Trophoblast cell (in vitro differentiated cells and primary cell): ENCODE measurements around the gene DISP3.

Experiments used
- DNase-seq, 2 donors: peaks; one replicate each; pipeline ENCODE4 v3.0.0-alpha.2; 2016
- H2AFZ ChIP-seq: 2 replicates; pipeline ENCODE4 v1.6.1; 2013; ENCODE audit warnings: low read length, moderate library complexity, mild to moderate bottlenecking; ENCODE audit not compliant: insufficient read depth, poor library complexity
- H2AK5ac ChIP-seq: 2 replicates; pipeline ENCODE4 v1.6.1; 2013; ENCODE audit warnings: mild to moderate bottlenecking, low read length
- H2BK120ac ChIP-seq: 2 replicates; pipeline ENCODE4 v1.6.1; 2013; ENCODE audit warnings: low read length, mild to moderate bottlenecking, moderate library complexity; ENCODE audit not compliant: insufficient read depth, poor library complexity
- H2BK12ac ChIP-seq: 2 replicates; pipeline ENCODE4 v1.6.1; 2013; ENCODE audit warnings: mild to moderate bottlenecking, low read length, moderate library complexity
- H2BK5ac ChIP-seq: 2 replicates; pipeline ENCODE4 v1.6.1; 2013; ENCODE audit warnings: low read length, low read depth, moderate library complexity, mild to moderate bottlenecking; ENCODE audit not compliant: poor library complexity
- H3K14ac ChIP-seq: 2 replicates; pipeline ENCODE4 v1.6.1; 2013; ENCODE audit warnings: mild to moderate bottlenecking, low read length
- H3K18ac ChIP-seq: 2 replicates; pipeline ENCODE4 v1.6.1; 2013; ENCODE audit warnings: mild to moderate bottlenecking, low read length
- H3K23ac ChIP-seq: 2 replicates; pipeline ENCODE4 v1.6.1; 2013; ENCODE audit warnings: low read length
- H3K27ac ChIP-seq: 2 replicates; pipeline ENCODE4 v1.5.1; 2013; ENCODE audit warnings: low read depth, mild to moderate bottlenecking, inconsistent platforms, low read length, moderate library complexity
- H3K27me3 ChIP-seq: 2 replicates; pipeline ENCODE4 v1.6.1; 2013; ENCODE audit warnings: inconsistent platforms, mild to moderate bottlenecking, low read length, moderate library complexity; ENCODE audit not compliant: insufficient read depth
- H3K36me3 ChIP-seq, 2 experiments: 1 replicate in 1 of 2; 2 replicates in 1 of 2; pipeline ENCODE4 v1.6.1; 2013; ENCODE audit warnings: low read length in 2 of 2, mild to moderate bottlenecking in 2 of 2, moderate library complexity in 1 of 2; ENCODE audit not compliant: insufficient read depth in 2 of 2, control insufficient read depth in 1 of 2
- H3K4ac ChIP-seq: 2 replicates; pipeline ENCODE4 v1.6.1; 2013; ENCODE audit warnings: low read depth, mild to moderate bottlenecking, low read length, moderate library complexity
- H3K4me1 ChIP-seq, 2 experiments: 1 replicate in 1 of 2; 2 replicates in 1 of 2; pipeline ENCODE4 v1.6.1; 2013; ENCODE audit warnings: low read length in 2 of 2, mild to moderate bottlenecking in 2 of 2, moderate library complexity in 1 of 2; ENCODE audit not compliant: insufficient read depth in 2 of 2, control insufficient read depth in 1 of 2
- H3K4me2 ChIP-seq: 2 replicates; pipeline ENCODE4 v1.6.1; 2013; ENCODE audit warnings: inconsistent platforms, mild to moderate bottlenecking, low read length, moderate library complexity
- H3K4me3 ChIP-seq: 2 replicates; pipeline ENCODE4 v1.5.1; 2013; ENCODE audit warnings: mild to moderate bottlenecking, low read depth, low read length, inconsistent platforms
- H3K79me1 ChIP-seq: one replicate; pipeline ENCODE4 v1.6.1; 2013; ENCODE audit warnings: low read length
- H3K79me2 ChIP-seq: 2 replicates; pipeline ENCODE4 v1.6.1; 2013; ENCODE audit warnings: low read length, mild to moderate bottlenecking; ENCODE audit not compliant: control insufficient read depth, insufficient read depth, poor library complexity
- H3K9ac ChIP-seq: 2 replicates; pipeline ENCODE4 v1.6.1; 2013; ENCODE audit warnings: mild to moderate bottlenecking, low read length
- H3K9me3 ChIP-seq: 2 replicates; pipeline ENCODE4 v1.6.1; 2013; ENCODE audit warnings: low read depth, mild to moderate bottlenecking, control low read depth, inconsistent platforms, low read length; ENCODE audit not compliant: insufficient read depth
- H4K12ac ChIP-seq: 2 replicates; pipeline ENCODE4 v1.6.1; 2013; ENCODE audit warnings: low read depth, mild to moderate bottlenecking, low read length, moderate library complexity
- H4K8ac ChIP-seq: 2 replicates; pipeline ENCODE4 v1.6.1; 2013; ENCODE audit warnings: low read depth, mild to moderate bottlenecking, low read length, moderate library complexity
- H4K91ac ChIP-seq: one replicate; pipeline ENCODE4 v1.6.1; 2013; ENCODE audit warnings: low read depth, mild to moderate bottlenecking, low read length, moderate library complexity
- WGBS: extraction: QIAGEN DNeasy Blood & Tissue Kit; methylation state at CpG from one replicate; pipeline ENCODE4 v1.1.7; 2013; ENCODE audit warnings: missing lambda C conversion rate; ENCODE audit not compliant: insufficient read length, insufficient coverage; ENCODE audit errors: extremely low coverage; 5-methylcytosine and 5-hydroxymethylcytosine counted together

Gene DISP3

GRCh38 chr1:11535761-11536572, 57.0 kb downstream of the DISP3 start:
- no CpG with 5 or more reads among the region's 33 CpGs for WGBS

DNA sequence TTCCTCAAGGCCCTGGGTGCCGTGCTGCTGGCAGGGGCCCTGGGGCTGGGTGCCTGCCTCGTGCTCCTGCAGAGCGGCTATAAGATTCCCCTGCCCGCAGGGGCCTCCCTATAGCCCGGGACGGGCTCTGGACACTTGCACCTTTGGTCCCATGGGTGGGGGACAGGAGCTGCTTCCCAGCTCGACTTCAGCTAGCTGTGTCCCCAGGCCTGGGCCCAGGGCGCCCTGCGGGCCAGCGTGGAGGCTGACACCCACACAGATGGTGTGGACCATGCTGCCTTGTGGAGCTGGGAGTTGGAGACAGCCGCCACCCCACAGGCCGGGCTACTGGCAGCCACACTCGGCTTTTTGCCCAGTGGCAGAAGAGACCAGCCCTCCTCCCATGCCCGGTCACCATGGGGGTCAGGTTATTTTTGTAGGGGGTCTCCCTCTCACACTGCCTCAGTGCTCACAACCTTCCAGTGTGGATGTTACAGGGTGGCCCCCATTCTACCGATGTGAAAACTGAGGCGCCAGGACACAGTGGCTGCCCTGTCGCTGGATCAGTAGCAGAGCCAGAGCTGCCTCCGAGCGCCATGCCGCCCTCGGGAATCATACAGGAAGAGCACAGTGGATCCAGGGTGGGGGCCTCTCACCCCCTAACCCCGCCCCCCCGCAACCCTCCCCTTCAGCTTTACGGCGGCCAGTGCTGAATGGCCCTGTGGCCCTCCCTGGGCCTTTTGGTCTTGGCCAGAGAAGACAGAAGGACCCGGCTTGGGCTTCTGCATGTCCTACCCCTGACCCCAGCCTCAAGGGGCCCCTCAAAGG, 57.8 kb downstream of the DISP3 start:
- H2BK5ac ChIP-seq = no peak overlapping the region
- no peak overlapping the region for H4K12ac ChIP-seq
- no CpG with 5 or more reads among the region's 26 CpGs for WGBS
- H4K91ac ChIP-seq = no peak overlapping the region
- H3K79me1 ChIP-seq = peaks cover 4% of the 10 kb centered on the region
- no peak overlapping the region for H2AFZ ChIP-seq
- no peak overlapping the region for H2BK12ac ChIP-seq
- H2AK5ac ChIP-seq = no peak overlapping the region
- H3K18ac ChIP-seq = no peak overlapping the region
- no peak overlapping the region for H2BK120ac ChIP-seq
- H3K4me2 ChIP-seq = no peak overlapping the region
- H3K27ac ChIP-seq = no peak overlapping the region
- H3K23ac ChIP-seq = no peak overlapping the region
- no peaks in the 10 kb centered on the region for H3K27me3 ChIP-seq
- H3K4ac ChIP-seq = no peak overlapping the region
- no peak overlapping the region for H3K14ac ChIP-seq
- no peaks in the 10 kb centered on the region for H3K36me3 ChIP-seq
- no peak for DNase-seq
- H3K79me2 ChIP-seq = peaks cover 2% of the 10 kb centered on the region
- H3K9ac ChIP-seq = no peak overlapping the region
- peaks cover 21 to 27% of the 10 kb centered on the region in 2 experiments for H3K4me1 ChIP-seq
- H3K9me3 ChIP-seq = no peaks in the 10 kb centered on the region
- no peak overlapping the region for H3K4me3 ChIP-seq
- H4K8ac ChIP-seq = no peak overlapping the region

More at GRCh38 chr1:11535761-11536572, 57.0 kb downstream of the DISP3 start:
- peak overlapping the region; percentile 29 for H4K91ac ChIP-seq
- no peak overlapping the region for H4K8ac ChIP-seq
- H4K12ac ChIP-seq = no peak overlapping the region
- no peak overlapping the region for H3K4me3 ChIP-seq
- no peak overlapping the region for H3K4me2 ChIP-seq
- peak overlapping the region; percentile 2 for H2BK12ac ChIP-seq
- H3K36me3 ChIP-seq = no peaks in the 10 kb centered on the region
- peaks cover 22 to 26% of the 10 kb centered on the region in 2 experiments for H3K4me1 ChIP-seq
- DNase-seq = peak in 1 of 2 donors; percentile 17
- H3K14ac ChIP-seq = no peak overlapping the region
- H2AFZ ChIP-seq = no peak overlapping the region
- no peak overlapping the region for H3K4ac ChIP-seq
- H2AK5ac ChIP-seq = no peak overlapping the region
- H3K18ac ChIP-seq = no peak overlapping the region
- no peaks in the 10 kb centered on the region for H3K9me3 ChIP-seq
- peaks cover 2% of the 10 kb centered on the region for H3K79me2 ChIP-seq
- H3K27me3 ChIP-seq = no peaks in the 10 kb centered on the region
- no peak overlapping the region for H2BK120ac ChIP-seq
- no peak overlapping the region for H3K9ac ChIP-seq
- no peak overlapping the region for H3K23ac ChIP-seq
- H2BK5ac ChIP-seq = no peak overlapping the region
- H3K27ac ChIP-seq = no peak overlapping the region
- H3K79me1 ChIP-seq = peaks cover 4% of the 10 kb centered on the region

DNA sequence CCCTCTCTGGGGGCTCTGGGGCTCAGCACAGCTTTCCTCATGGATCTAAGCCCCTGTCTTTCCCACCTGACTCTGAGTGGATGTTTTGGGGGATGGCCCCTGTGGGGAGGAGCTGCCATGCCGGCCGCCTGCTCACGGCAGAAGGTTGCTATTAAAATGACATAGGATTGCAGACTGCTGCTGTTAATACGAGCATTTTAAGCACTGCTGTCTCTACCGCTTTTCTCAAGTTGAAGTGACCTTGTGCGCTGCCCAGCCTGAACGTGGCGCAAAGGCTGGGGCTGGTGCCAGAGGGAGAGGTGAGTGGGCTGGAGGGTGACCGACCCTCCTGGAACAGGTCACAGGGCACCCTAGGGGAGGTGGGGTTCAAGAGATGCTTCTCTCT, 58.4 kb downstream of the DISP3 start:
- no peak overlapping the region for H3K4me2 ChIP-seq
- H3K4ac ChIP-seq = no peak overlapping the region
- no peak for DNase-seq
- no peaks in the 10 kb centered on the region for H3K9me3 ChIP-seq
- no CpG with 5 or more reads among the region's 9 CpGs for whole genome bisulfite sequencing
- no peak overlapping the region for H3K23ac ChIP-seq
- H2AFZ ChIP-seq = no peak overlapping the region
- no peaks in the 10 kb centered on the region for H3K27me3 ChIP-seq
- H3K79me2 ChIP-seq = peaks cover 2% of the 10 kb centered on the region
- H3K14ac ChIP-seq = no peak overlapping the region
- H4K91ac ChIP-seq = no peak overlapping the region
- peaks cover 21 to 27% of the 10 kb centered on the region in 2 experiments for H3K4me1 ChIP-seq
- no peak overlapping the region for H2BK12ac ChIP-seq
- no peak overlapping the region for H2BK120ac ChIP-seq
- peaks cover 4% of the 10 kb centered on the region for H3K79me1 ChIP-seq
- H2AK5ac ChIP-seq = no peak overlapping the region
- H3K36me3 ChIP-seq = no peaks in the 10 kb centered on the region
- H3K18ac ChIP-seq = no peak overlapping the region
- no peak overlapping the region for H2BK5ac ChIP-seq
- no peak overlapping the region for H3K27ac ChIP-seq
- H4K8ac ChIP-seq = no peak overlapping the region
- H3K4me3 ChIP-seq = no peak overlapping the region
- no peak overlapping the region for H3K9ac ChIP-seq
- no peak overlapping the region for H4K12ac ChIP-seq

DNA sequence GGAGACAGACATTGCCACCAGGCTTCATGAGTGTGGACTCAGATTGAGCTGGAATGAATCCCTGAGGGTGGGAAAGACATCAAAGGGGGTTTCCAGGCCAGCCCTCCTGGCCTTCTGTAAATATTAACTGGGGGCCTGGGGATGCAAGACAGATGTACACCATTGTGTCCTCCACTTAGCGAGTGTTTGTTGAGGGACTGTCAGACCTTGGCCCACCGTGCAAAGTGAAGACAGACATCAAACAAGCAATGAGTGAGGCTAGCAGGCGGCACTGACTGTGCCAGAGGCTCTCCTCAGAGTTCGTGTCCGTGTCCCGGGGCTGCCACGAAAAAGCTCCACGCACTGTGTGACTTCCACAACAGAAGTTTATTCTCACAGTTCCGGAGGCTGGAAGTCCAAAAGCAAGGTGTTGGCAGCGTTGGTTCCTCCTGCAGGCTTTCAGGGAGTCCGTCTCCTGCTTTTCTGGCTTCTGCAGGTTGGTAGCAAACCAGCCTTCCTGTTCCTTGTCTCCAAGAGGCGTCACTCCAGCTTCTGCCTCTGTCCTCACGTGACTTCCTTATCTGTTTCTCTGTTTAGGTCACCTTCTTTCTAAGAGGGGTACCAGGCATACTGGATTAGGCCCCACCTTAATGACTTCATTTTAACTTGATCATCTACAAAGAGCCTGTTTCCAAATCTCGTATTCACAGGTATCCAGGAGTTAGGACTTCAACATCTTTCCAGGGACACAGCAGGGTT, 59.1 kb downstream of the DISP3 start:
- Histone ChIP-seq H2AFZ (no peak overlapping the region), H3K4ac (no peak overlapping the region), H3K9ac (no peak overlapping the region), H4K12ac (no peak overlapping the region), H3K79me1 (peaks cover 4% of the 10 kb centered on the region), H3K79me2 (peaks cover 2% of the 10 kb centered on the region), H3K14ac (no peak overlapping the region), H3K36me3 (no peaks in the 10 kb centered on the region), H3K27ac (no peak overlapping the region), H3K18ac (no peak overlapping the region), H4K91ac (no peak overlapping the region), H4K8ac (no peak overlapping the region), H2AK5ac (no peak overlapping the region), H2BK120ac (no peak overlapping the region), H2BK12ac (no peak overlapping the region), H3K9me3 (no peaks in the 10 kb centered on the region), H3K4me3 (no peak overlapping the region), H3K4me1 (peaks cover 21 to 27% of the 10 kb centered on the region in 2 experiments), H2BK5ac (no peak overlapping the region), H3K27me3 (no peaks in the 10 kb centered on the region), H3K4me2 (no peak overlapping the region), H3K23ac (no peak overlapping the region)
- WGBS = no CpG with 5 or more reads among the region's 14 CpGs
- no peak for DNase-seq
